NB4 (cell line): ENCODE results near the gene CDH26.

Experiments
- CTCF ChIP-seq: IDR thresholded peaks from one replicate; pipeline ENCODE4 v1.5.1; 2012; ENCODE audit warnings: low read depth, low read length
- MYC ChIP-seq: IDR thresholded peaks from 2 replicates; pipeline ENCODE4 v1.6.1; 2011; ENCODE audit warnings: low read depth, low read length
- POLR2A ChIP-seq: IDR thresholded peaks from 2 replicates; pipeline ENCODE4 v1.6.1; 2011; ENCODE audit warnings: mild to moderate bottlenecking; ENCODE audit not compliant: insufficient read length; ENCODE audit errors: extremely low read depth

- TF ChIP-seq CTCF = no peak
- TF ChIP-seq POLR2A = no peak
- no peak for TF ChIP-seq MYC
Measured at GRCh38 chr20:60035486-60035885, 77.3 kb downstream of the CDH26 start.
